DOHH2 (cell line): Measurements from ENCODE around the gene VSTM2B.

ENCODE experiments used
- H3F3A ChIP-seq: fragments of 200-600 bp; sonication (generic), shearing (Covaris generic); 2 replicates; pipeline ENCODE4 v1.6.0; 2016; ENCODE audit warnings: antibody characterized with exemption, mild to moderate bottlenecking; ENCODE audit not compliant: control insufficient read depth, insufficient read depth
- H3K27ac ChIP-seq: fragments of 200-600 bp; sonication (generic); 2 replicates; pipeline ENCODE4 v1.5.1; 2014; ENCODE audit warnings: low read depth, mild to moderate bottlenecking, low read length, moderate library complexity
- H3K27me3 ChIP-seq: fragments of 200-600 bp; sonication (generic); 2 replicates; pipeline ENCODE4 v1.6.1; 2014; ENCODE audit warnings: mild to moderate bottlenecking, low read length, mixed read lengths; ENCODE audit not compliant: control insufficient read depth
- H3K36me3 ChIP-seq: fragments of 200-600 bp; sonication (generic); 2 replicates; pipeline ENCODE4 v1.6.1; 2014; ENCODE audit warnings: mild to moderate bottlenecking, low read length, moderate library complexity, mixed read lengths; ENCODE audit not compliant: control insufficient read depth
- H3K4me1 ChIP-seq: fragments of 200-600 bp; sonication (generic); 2 replicates; pipeline ENCODE4 v1.6.1; 2014; ENCODE audit warnings: mild to moderate bottlenecking, low read length, mixed read lengths; ENCODE audit not compliant: control insufficient read depth
- H3K4me2 ChIP-seq: fragments of 200-600 bp; sonication (generic); 2 replicates; pipeline ENCODE4 v1.6.0; 2014; ENCODE audit warnings: mild to moderate bottlenecking, low read length, moderate library complexity
- H3K4me3 ChIP-seq: fragments of 200-600 bp; sonication (generic); 2 replicates; pipeline ENCODE4 v1.5.1; 2014; ENCODE audit warnings: mild to moderate bottlenecking, low read length, mixed read lengths
- H3K79me2 ChIP-seq: fragments of 200-600 bp; sonication (generic); 2 replicates; pipeline ENCODE4 v1.6.1; 2014; ENCODE audit warnings: mild to moderate bottlenecking, low read length, mixed read lengths; ENCODE audit not compliant: control insufficient read depth
- H3K9me2 ChIP-seq: fragments of 200-600 bp; sonication (generic); replicated peaks from 2 replicates; pipeline ENCODE4 v1.6.1; 2014; ENCODE audit warnings: mild to moderate bottlenecking, low read length, mixed read lengths; ENCODE audit not compliant: control insufficient read depth
- H3K9me3 ChIP-seq: fragments of 200-600 bp; sonication (generic); 2 replicates; pipeline ENCODE4 v1.6.1; 2014; ENCODE audit warnings: antibody characterized with exemption, low read length, mixed read lengths; ENCODE audit not compliant: control insufficient read depth, insufficient read depth
- H4K20me1 ChIP-seq: fragments of 200-600 bp; sonication (generic); 2 replicates; pipeline ENCODE4 v1.6.0; 2014; ENCODE audit warnings: low read depth, mild to moderate bottlenecking, antibody characterized with exemption, low read length, moderate library complexity; ENCODE audit not compliant: control insufficient read depth, insufficient read depth
- EZH2phosphoT487 ChIP-seq: fragments of 200-600 bp; sonication (generic); IDR thresholded peaks from 2 replicates; pipeline ENCODE4 v1.6.1; 2017; ENCODE audit warnings: borderline replicate concordance, mild to moderate bottlenecking, antibody characterized with exemption, low read length, moderate library complexity, mixed read lengths
- TF ChIP-seq, protein P1 (sequence below): fragments of 200-600 bp; sonication (generic); IDR thresholded peaks from one replicate; pipeline ENCODE4 v1.5.1; 2014; ENCODE audit warnings: antibody characterized with exemption, mild to moderate bottlenecking, low read depth, low read length; ENCODE audit not compliant: poor library complexity, severe bottlenecking

The VSTM2B gene

DNA sequence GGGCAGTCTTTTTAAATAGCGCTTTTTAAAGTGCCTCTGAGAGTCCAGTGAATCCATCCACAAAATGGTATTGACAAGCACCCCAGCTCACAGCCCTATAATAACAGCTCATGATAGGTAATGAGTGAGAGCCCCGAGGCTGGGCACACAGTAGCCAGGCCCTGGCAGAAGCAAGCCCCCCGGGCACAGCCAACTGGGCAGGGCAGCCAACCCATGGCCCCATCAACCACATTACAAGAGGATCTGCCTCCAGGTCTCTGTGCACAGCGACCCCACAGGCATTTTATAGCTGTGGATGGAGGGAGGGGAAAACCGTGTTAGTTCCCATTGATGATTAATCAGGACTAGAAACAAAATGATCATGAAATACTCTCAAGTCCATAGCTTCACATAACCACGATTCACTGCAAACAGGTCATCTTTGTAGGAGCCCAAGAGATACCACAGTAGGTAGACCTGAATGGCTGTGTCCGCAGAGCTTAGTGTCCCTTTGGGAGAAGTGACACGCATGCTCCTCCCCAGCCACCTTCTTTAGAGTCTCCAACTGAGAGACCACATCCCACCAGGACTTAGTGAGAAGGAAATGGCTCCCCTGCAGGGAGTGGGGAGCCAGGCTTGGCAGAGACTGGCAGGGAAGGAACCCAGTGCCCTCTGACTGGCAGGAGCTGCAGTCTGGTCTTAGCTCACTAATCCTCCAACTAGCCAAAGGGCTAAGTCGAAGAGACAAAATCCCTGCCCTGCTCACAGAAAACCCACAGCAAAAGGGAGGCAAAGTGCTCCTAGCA, 4.3 kb upstream of the VSTM2B start:
- no peaks in the 10 kb centered on the region for H3K27me3 ChIP-seq
- no peak overlapping the region for H3K4me3 ChIP-seq
- H3K79me2 ChIP-seq = no peaks in the 10 kb centered on the region

DNA sequence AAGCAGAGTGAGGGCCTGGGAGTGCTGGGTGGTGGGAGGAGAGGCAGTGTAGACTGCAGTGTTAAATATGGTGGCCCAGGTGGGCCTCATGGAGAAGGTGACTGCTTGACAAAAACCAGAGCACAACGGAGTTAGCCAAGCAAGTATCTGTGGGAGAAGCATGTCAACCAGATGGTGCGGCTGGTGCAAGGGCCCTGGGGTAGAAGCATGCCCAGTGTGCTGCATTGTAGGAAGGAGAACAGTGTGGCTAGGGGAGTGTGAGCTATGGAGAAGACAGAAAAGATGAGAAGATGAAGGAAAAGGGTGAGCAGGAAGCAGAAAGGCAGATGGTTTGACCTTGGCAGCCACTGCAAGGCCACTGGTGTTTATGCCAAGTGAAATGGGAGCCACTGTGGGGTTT, 2.2 kb upstream of the VSTM2B start:
- H3K4me1 ChIP-seq = no peaks in the 10 kb centered on the region
- H3K9me3 ChIP-seq = no peaks in the 10 kb centered on the region
- H3K27me3 ChIP-seq = no peaks in the 10 kb centered on the region
- H3K4me2 ChIP-seq = no peak overlapping the region
- no peaks in the 10 kb centered on the region for H3K79me2 ChIP-seq
- H3K36me3 ChIP-seq = no peaks in the 10 kb centered on the region
- no peak overlapping the region for H3K4me3 ChIP-seq
- no peak for TF ChIP-seq EZH2phosphoT487
- TF ChIP-seq, protein P1, sequence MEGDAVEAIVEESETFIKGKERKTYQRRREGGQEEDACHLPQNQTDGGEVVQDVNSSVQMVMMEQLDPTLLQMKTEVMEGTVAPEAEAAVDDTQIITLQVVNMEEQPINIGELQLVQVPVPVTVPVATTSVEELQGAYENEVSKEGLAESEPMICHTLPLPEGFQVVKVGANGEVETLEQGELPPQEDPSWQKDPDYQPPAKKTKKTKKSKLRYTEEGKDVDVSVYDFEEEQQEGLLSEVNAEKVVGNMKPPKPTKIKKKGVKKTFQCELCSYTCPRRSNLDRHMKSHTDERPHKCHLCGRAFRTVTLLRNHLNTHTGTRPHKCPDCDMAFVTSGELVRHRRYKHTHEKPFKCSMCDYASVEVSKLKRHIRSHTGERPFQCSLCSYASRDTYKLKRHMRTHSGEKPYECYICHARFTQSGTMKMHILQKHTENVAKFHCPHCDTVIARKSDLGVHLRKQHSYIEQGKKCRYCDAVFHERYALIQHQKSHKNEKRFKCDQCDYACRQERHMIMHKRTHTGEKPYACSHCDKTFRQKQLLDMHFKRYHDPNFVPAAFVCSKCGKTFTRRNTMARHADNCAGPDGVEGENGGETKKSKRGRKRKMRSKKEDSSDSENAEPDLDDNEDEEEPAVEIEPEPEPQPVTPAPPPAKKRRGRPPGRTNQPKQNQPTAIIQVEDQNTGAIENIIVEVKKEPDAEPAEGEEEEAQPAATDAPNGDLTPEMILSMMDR = no peak
- no peaks in the 10 kb centered on the region for H3K9me2 ChIP-seq
- H4K20me1 ChIP-seq = no peaks in the 10 kb centered on the region
- H3K27ac ChIP-seq = no peak overlapping the region
- H3F3A ChIP-seq = no peaks in the 10 kb centered on the region

More for the DNA sequence above, 4.3 kb upstream of the VSTM2B start:
- TF ChIP-seq, protein P1 = no peak
- no peak for TF ChIP-seq EZH2phosphoT487
- Histone ChIP-seq H3F3A (no peaks in the 10 kb centered on the region), H3K4me1 (no peaks in the 10 kb centered on the region), H3K27ac (no peak overlapping the region), H3K9me2 (no peaks in the 10 kb centered on the region), H4K20me1 (no peaks in the 10 kb centered on the region), H3K9me3 (no peaks in the 10 kb centered on the region), H3K36me3 (no peaks in the 10 kb centered on the region), H3K4me2 (no peak overlapping the region)

DNA sequence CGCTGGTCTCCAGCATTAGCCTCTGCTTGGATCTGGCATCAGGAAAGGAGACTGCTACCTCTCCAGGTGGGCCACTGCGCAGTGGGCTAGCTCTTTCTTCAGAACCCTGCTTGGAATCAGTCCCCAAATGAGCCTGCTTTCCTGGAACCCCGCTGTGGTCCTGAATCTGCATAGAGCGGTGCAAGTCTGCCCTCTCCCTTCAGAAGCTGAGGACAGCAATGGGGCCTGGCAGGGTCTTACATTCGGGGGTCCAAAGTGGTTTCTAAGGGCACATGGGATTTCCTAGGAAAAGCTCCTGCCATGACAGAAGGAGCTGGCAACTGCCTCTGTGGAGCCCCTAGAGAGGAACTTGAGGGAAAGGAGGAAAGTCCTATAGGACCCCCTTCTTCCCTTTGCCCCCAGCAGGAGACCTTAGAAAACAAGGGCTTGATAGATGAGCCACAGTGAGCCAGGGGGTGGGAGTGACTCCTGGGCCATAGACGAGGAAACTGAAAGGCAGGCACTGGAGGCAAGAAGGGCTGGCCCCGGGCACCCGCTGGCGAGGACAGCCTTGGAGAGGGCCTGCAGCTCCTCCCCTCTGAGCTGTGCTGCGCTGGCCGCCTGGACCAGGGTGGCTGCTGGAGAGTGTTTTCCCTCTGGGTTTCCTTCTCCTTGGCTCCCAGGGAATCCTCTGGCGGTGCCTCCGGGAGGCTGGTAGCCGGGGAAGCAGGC, 1.4 kb upstream of the VSTM2B start:
- no peaks in the 10 kb centered on the region for H3K36me3 ChIP-seq
- no peak overlapping the region for H3K4me2 ChIP-seq
- no peaks in the 10 kb centered on the region for H3K9me3 ChIP-seq
- H3K4me1 ChIP-seq = no peaks in the 10 kb centered on the region
- no peaks in the 10 kb centered on the region for H3F3A ChIP-seq
- H3K27ac ChIP-seq = no peak overlapping the region
- no peak for TF ChIP-seq EZH2phosphoT487
- TF ChIP-seq, protein P1 = no peak
- no peak overlapping the region for H3K4me3 ChIP-seq
- no peaks in the 10 kb centered on the region for H4K20me1 ChIP-seq
- H3K9me2 ChIP-seq = no peaks in the 10 kb centered on the region
- no peaks in the 10 kb centered on the region for H3K27me3 ChIP-seq
- no peaks in the 10 kb centered on the region for H3K79me2 ChIP-seq
